ENCODE measurements around the gene DTWD2.
"Not testable (repeated sequence)": the region's sequence is repeated elsewhere in the genome, so short reads cannot be mapped to it uniquely, and the experiment has no call there.

DTWD2 gene

GRCh38 chr5:118994595-118994994, 6.2 kb upstream of the DTWD2 start:
- TF ChIP-seq, protein P1, sequence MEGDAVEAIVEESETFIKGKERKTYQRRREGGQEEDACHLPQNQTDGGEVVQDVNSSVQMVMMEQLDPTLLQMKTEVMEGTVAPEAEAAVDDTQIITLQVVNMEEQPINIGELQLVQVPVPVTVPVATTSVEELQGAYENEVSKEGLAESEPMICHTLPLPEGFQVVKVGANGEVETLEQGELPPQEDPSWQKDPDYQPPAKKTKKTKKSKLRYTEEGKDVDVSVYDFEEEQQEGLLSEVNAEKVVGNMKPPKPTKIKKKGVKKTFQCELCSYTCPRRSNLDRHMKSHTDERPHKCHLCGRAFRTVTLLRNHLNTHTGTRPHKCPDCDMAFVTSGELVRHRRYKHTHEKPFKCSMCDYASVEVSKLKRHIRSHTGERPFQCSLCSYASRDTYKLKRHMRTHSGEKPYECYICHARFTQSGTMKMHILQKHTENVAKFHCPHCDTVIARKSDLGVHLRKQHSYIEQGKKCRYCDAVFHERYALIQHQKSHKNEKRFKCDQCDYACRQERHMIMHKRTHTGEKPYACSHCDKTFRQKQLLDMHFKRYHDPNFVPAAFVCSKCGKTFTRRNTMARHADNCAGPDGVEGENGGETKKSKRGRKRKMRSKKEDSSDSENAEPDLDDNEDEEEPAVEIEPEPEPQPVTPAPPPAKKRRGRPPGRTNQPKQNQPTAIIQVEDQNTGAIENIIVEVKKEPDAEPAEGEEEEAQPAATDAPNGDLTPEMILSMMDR (IDR thresholded peaks at IDR 0.05; ENCODE audit: extremely low read depth, missing control alignments) = no peak
- DNase-seq (ENCODE audit: low spot score) = no peak

DNA sequence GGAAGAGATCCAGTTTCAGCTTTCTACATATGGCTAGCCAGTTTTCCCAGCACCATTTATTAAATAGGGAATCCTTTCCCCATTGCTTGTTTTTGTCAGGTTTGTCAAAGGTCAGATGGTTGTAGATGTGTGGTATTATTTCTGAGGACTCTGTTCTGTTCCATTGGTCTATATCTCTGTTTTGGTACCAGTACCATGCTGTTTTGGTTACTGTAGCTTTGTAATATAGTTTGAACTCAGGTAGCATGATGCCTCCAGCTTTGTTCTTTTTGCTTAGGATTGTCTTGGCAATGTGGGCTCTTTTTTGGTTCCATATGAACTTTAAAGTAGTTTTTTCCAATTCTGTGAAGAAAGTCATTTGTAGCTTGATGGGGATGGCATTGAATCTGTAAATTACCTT, 4.8 kb upstream of the DTWD2 start:
- not testable (repeated sequence) for DNase-seq (ENCODE audit: low spot score)

DNA sequence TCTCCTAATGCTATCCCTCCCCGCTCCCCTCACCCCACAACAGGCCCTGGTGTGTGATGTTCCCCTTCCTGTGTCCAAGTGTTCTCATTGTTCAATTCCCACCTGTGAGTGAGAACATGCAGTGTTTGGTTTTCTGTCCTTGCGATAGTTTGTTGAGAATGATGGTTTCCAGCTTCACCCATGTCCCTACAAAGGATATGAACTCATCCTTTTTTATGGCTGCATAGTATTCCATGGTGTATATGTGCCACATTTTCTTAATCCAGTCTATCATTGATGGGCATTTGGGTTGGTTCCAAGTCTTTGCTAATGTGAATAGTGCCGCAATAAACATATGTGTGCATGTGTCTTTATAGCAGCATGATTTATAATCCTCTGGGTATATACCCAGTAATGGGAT, 3.7 kb upstream of the DTWD2 start:
- DNase-seq (ENCODE audit: low spot score) = not testable (repeated sequence)

GRCh38 chr5:118990582-118990981, 2.2 kb upstream of the DTWD2 start:
- TF ChIP-seq, protein P1 (IDR thresholded peaks at IDR 0.05; ENCODE audit: extremely low read depth, missing control alignments) = no peak
- DNase-seq (ENCODE audit: low spot score) = no peak

DNA sequence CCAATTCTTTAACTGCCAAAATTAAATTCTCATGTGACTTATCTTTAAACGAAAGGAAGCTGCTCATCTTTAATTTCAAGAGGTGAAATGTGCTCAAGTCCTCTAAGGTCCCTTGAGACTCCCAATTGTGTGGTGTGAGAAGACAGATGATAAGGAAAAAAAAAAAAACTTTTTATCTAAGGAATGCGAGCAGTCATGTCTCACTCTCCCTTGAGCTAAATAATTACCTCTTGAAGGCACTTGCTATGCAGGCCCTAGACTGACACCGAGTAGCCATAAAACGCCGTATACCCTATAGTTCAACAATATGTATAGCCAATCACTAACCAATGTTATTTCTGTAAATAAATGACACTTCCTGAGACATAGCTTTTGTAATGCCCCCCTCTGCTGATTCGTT, 1.5 kb upstream of the DTWD2 start:
- TF ChIP-seq, protein P1 (IDR thresholded peaks at IDR 0.05; ENCODE audit: extremely low read depth, missing control alignments) = no peak
- DNase-seq (ENCODE audit: low spot score) = no peak

DNA sequence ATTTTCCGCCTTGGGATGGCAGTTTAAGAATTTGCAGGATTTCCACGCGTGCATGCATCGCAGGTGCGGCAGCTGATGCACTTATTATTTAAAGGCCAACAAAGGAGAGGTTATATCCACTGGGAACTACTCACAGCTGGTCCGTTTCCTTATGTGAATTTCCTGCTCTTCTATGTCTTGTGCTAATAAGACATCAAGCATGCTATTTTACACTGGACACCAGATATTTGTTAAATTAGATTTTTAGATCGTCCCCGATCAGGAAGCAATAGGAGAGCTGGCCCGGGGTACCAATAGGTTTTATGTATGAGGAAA, 476 bp upstream of the DTWD2 start:
- TF ChIP-seq, protein P1 (IDR thresholded peaks at IDR 0.05; ENCODE audit: extremely low read depth, missing control alignments) = no peak
- DNase-seq (ENCODE audit: low spot score) = no peak

DNA sequence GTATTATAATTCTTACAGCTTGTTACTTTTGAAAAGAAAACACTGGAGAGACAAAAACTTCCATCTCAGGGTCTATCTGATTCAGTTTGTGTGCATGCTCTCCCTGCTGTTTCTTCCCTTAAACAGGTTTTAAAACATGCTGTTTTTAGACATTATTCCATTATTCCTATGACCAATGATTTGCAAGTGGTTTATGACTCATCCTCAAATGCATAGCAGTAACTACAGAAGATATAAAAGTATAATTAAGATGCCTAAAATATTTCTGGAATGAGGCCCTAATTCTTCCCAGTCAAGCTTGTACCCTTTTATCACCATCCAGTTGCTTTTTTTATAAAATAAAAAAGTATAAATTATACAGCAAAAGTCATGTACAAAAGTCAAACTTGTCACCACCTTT, 3.7 kb downstream of the DTWD2 start:
- TF ChIP-seq, protein P1 (IDR thresholded peaks at IDR 0.05; ENCODE audit: extremely low read depth, missing control alignments) = no peak
- DNase-seq (ENCODE audit: low spot score) = no peak

- no peak for DNase-seq (ENCODE audit: low spot score)
- TF ChIP-seq, protein P1 (IDR thresholded peaks at IDR 0.05; ENCODE audit: extremely low read depth, missing control alignments) = no peak
These were observed 6.6 kb downstream of the DTWD2 start for GRCh38 chr5:118981783-118982182.

DNA sequence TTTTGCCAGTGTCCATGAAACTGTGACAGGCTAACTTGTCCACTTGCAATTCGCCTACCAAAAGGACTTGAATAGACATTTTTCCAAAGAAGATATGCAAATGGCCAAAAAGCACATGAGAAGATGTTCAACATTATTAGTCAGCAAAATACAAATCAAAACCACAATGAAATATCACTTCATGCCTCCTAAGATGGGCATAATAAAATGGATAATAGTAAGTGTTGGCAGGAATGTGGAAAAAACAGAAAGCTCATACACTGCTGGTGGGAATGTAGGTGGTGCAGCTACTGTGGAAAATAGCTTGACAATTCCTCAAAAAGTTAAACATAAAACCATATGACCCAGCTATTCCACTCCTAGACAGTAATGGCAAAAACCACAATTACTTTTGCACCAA, 7.9 kb downstream of the DTWD2 start:
- TF ChIP-seq, protein P1 (IDR thresholded peaks at IDR 0.05; ENCODE audit: extremely low read depth, missing control alignments) = no peak
- DNase-seq (ENCODE audit: low spot score) = no peak

Data from GM20000 (cell line).